ENCODE measurements around the gene FAM83E. TPM values are rescaled to one million over a fixed set of nuclear protein-coding genes. Genes with fewer than 3 reads are reported as not detected.

FAM83E gene
- total RNA-seq, 1 donor, result 1.3 TPM

- no peak for DNase-seq (ENCODE audit: low read depth)
- no peak for TF ChIP-seq CTCF (IDR thresholded peaks at IDR 0.05; ENCODE audit: insufficient read depth, low read depth, low read length)
- no peak overlapping the region for H3K4me3 ChIP-seq (ENCODE audit: low read depth, low read length)
Observed at GRCh38 chr19:48596679-48597465, 18.0 kb downstream of the FAM83E start.

- no peak for DNase-seq (ENCODE audit: low read depth)
- H3K4me3 ChIP-seq (ENCODE audit: low read depth, low read length), result no peak overlapping the region
- no peak for TF ChIP-seq CTCF (IDR thresholded peaks at IDR 0.05; ENCODE audit: insufficient read depth, low read depth, low read length)
Observed at GRCh38 chr19:48596237-48596636, 18.6 kb downstream of the FAM83E start.

- TF ChIP-seq CTCF (IDR thresholded peaks at IDR 0.05; ENCODE audit: insufficient read depth, low read depth, low read length), result no peak
- DNase-seq (ENCODE audit: low read depth), result no peak
- no peak overlapping the region for H3K4me3 ChIP-seq (ENCODE audit: low read depth, low read length)
Observed at GRCh38 chr19:48595833-48596232, 19.0 kb downstream of the FAM83E start.

- DNase-seq (ENCODE audit: low read depth), result no peak
- TF ChIP-seq CTCF (IDR thresholded peaks at IDR 0.05; ENCODE audit: insufficient read depth, low read depth, low read length), result no peak
- H3K4me3 ChIP-seq (ENCODE audit: low read depth, low read length), result no peak overlapping the region
Observed at GRCh38 chr19:48595171-48595570, 19.7 kb downstream of the FAM83E start.

- TF ChIP-seq CTCF (IDR thresholded peaks at IDR 0.05; ENCODE audit: insufficient read depth, low read depth, low read length), result no peak
- H3K4me3 ChIP-seq (ENCODE audit: low read depth, low read length), result no peak overlapping the region
- no peak for DNase-seq (ENCODE audit: low read depth)
Observed at GRCh38 chr19:48591021-48591420, 23.9 kb downstream of the FAM83E start.

- DNase-seq (ENCODE audit: low read depth), result peak; percentile 81
- H3K4me3 ChIP-seq (ENCODE audit: low read depth, low read length), result peak overlapping the region; percentile 62
- TF ChIP-seq CTCF (IDR thresholded peaks at IDR 0.05; ENCODE audit: insufficient read depth, low read depth, low read length), result peak; percentile 95
Observed at GRCh38 chr19:48588670-48589401, 26.0 kb downstream of the FAM83E start.

All from fibroblast of villous mesenchyme (primary cell).